ENCODE data around the gene LOXL4.

DNA sequence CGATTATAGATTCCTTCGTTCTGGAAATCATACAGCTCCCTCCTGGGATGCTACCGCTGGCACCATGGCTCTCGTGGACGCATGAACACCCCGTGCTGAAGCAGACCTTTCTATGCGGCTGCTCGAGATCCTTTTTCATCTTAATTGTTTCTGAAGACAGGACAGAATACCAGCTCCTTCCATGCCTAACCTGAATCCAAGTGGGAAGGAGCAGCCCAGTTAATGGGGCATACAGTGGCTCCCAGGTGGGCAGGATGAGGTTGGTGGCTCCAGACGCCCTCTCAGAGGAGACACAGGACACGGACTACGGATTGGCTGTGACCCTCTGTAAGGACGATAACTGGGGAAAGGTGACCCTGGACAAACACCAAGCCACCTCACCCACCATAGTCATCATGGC, 18.4 kb upstream of the LOXL4 start:
- TF ChIP-seq, protein P1, sequence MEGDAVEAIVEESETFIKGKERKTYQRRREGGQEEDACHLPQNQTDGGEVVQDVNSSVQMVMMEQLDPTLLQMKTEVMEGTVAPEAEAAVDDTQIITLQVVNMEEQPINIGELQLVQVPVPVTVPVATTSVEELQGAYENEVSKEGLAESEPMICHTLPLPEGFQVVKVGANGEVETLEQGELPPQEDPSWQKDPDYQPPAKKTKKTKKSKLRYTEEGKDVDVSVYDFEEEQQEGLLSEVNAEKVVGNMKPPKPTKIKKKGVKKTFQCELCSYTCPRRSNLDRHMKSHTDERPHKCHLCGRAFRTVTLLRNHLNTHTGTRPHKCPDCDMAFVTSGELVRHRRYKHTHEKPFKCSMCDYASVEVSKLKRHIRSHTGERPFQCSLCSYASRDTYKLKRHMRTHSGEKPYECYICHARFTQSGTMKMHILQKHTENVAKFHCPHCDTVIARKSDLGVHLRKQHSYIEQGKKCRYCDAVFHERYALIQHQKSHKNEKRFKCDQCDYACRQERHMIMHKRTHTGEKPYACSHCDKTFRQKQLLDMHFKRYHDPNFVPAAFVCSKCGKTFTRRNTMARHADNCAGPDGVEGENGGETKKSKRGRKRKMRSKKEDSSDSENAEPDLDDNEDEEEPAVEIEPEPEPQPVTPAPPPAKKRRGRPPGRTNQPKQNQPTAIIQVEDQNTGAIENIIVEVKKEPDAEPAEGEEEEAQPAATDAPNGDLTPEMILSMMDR (IDR thresholded peaks at IDR 0.05), result no peak
- TF ChIP-seq POLR2A (IDR thresholded peaks at IDR 0.05) (no peak), EP300 (IDR thresholded peaks at IDR 0.05) (no peak)
